PC-3 (cell line): ENCODE measurements around the gene ERG28. TPM values are rescaled to one million over a fixed set of nuclear protein-coding genes. Genes with fewer than 3 reads are reported as not detected.

Source experiments
- ATAC-seq: fragments of 200-7000 bp; cut with Tn5 transposase; 2 replicates; pipeline ENCODE4 v1.9.1; 2020; ENCODE audit warnings: mild to moderate bottlenecking, moderate library complexity
- BruUV-seq: library from RNA; stranded (reverse); fragments of 400-500 nt; replicated peaks from 2 replicates; lab custom pipeline; 2021; lab: Mats Ljungman, UMichigan
- CTCF ChIA-PET: fragments of 300-600 bp; sonication (Branson Sonifier 250); formaldehyde crosslinking; loops from one replicate; lab custom pipeline; 2022; ENCODE audit warnings: antibody characterized with exemption; lab: Charles Lee
- POLR2A ChIA-PET: fragments of 300-600 bp; sonication (Branson Sonifier 250); formaldehyde crosslinking; loops from one replicate; lab custom pipeline; 2022; ENCODE audit warnings: antibody characterized with exemption; ENCODE audit not compliant: unreplicated experiment; lab: Charles Lee
- DNase-seq: peaks from one replicate; pipeline ENCODE4 v3.0.0-alpha.2; 2015
- H2AFZ ChIP-seq: fragments of 300-600 bp; sonication (generic); 2 replicates; pipeline ENCODE4 v1.6.0; 2016; ENCODE audit warnings: antibody characterized with exemption, low read length
- H3F3A ChIP-seq: fragments of 300-600 bp; sonication (generic); one replicate; pipeline ENCODE4 v1.6.0; 2017; ENCODE audit warnings: antibody characterized with exemption, low read length, control low read depth, mild to moderate bottlenecking; ENCODE audit not compliant: unreplicated experiment
- H3K27ac ChIP-seq: fragments of 300-600 bp; sonication (generic); 2 replicates; pipeline ENCODE4 v1.5.1; 2016; ENCODE audit warnings: mild to moderate bottlenecking, low read length
- H3K27me3 ChIP-seq: fragments of 300-600 bp; sonication (generic); 2 replicates; pipeline ENCODE4 v1.6.1; 2016; ENCODE audit warnings: low read length, mixed read lengths
- H3K36me3 ChIP-seq: fragments of 300-600 bp; sonication (generic); 2 replicates; pipeline ENCODE4 v1.6.1; 2016; ENCODE audit warnings: low read depth, mixed run types, low read length, mixed read lengths
- H3K4me1 ChIP-seq: fragments of 300-600 bp; sonication (generic); 2 replicates; pipeline ENCODE4 v1.5.1; 2016; ENCODE audit warnings: low read length; ENCODE audit not compliant: insufficient read depth
- H3K4me2 ChIP-seq: fragments of 300-600 bp; sonication (generic); 2 replicates; pipeline ENCODE4 v1.6.0; 2016; ENCODE audit warnings: low read length
- H3K4me3 ChIP-seq: fragments of 300-600 bp; sonication (generic); 2 replicates; pipeline ENCODE4 v1.5.1; 2016; ENCODE audit warnings: mild to moderate bottlenecking, low read length, mixed read lengths
- H3K79me2 ChIP-seq: fragments of 300-600 bp; sonication (generic); 2 replicates; pipeline ENCODE4 v1.6.1; 2017; ENCODE audit warnings: low read length, mixed read lengths
- H3K9ac ChIP-seq: fragments of 300-600 bp; sonication (generic); 2 replicates; pipeline ENCODE4 v1.6.0; 2016; ENCODE audit warnings: mild to moderate bottlenecking, low read length
- H3K9me2 ChIP-seq: fragments of 300-600 bp; sonication (generic); replicated peaks from 2 replicates; pipeline ENCODE4 v1.6.1; 2016; ENCODE audit warnings: mixed run types, low read length, mixed read lengths
- H3K9me3 ChIP-seq: fragments of 300-600 bp; sonication (generic); 2 replicates; pipeline ENCODE4 v1.6.1; 2016; ENCODE audit warnings: low read length, mixed read lengths
- H4K20me1 ChIP-seq: fragments of 300-600 bp; sonication (generic); 2 replicates; pipeline ENCODE4 v1.6.1; 2016; ENCODE audit warnings: low read length, mixed read lengths
- CTCF ChIP-seq: fragments of 300-600 bp; sonication (generic); conservative IDR thresholded peaks from 2 replicates; pipeline ENCODE4 v1.5.1; 2017; ENCODE audit warnings: antibody characterized with exemption, low read depth, mild to moderate bottlenecking, low read length
- EZH2 ChIP-seq: fragments of 300-600 bp; sonication (generic); IDR thresholded peaks from one replicate; pipeline ENCODE4 v1.6.1; 2017; ENCODE audit warnings: antibody characterized with exemption, mild to moderate bottlenecking, low read length; ENCODE audit not compliant: unreplicated experiment
- EZH2phosphoT487 ChIP-seq: fragments of 300-600 bp; sonication (generic); IDR thresholded peaks from 2 replicates; pipeline ENCODE4 v1.6.1; 2018; ENCODE audit warnings: mild to moderate bottlenecking, antibody characterized with exemption, low read length, borderline replicate concordance
- intact Hi-C: fragments of 100-400 bp; cut with micrococcal nuclease; formaldehyde crosslinking; loops from 2 replicates; pipeline ENCODE4 v1.9.0; 2023
- total RNA-seq: library from RNA; depleted of rRNA; stranded (reverse); fragments of >200 nt; gene quantifications from 2 replicates; pipeline ENCODE4 v1.2.3, GENCODE V29; 2014

ERG28 gene
- total RNA-seq, 1 experiment from 2014 or later, result 13.9 TPM

GRCh38 chr14:75705014-75705413, 44.3 kb upstream of the ERG28 start:
- no peaks in the 10 kb centered on the region for H3K9me3 ChIP-seq
- no peaks in the 10 kb centered on the region for H4K20me1 ChIP-seq
- H3K9me2 ChIP-seq, result no peaks in the 10 kb centered on the region
- H3K9ac ChIP-seq, result no peak overlapping the region
- H2AFZ ChIP-seq, result no peak overlapping the region
- BruUV-seq, result no TSS peak
- peaks cover 12% of the 10 kb centered on the region; the same call in 1 of the 2 replicates for H3K36me3 ChIP-seq
- no peak for TF ChIP-seq EZH2phosphoT487
- no peaks in the 10 kb centered on the region for H3K79me2 ChIP-seq
- ChIA-PET POLR2A (no interaction called here), CTCF (no interaction called here)
- H3K27me3 ChIP-seq, result no peaks in the 10 kb centered on the region
- DNase-seq, result no peak
- H3F3A ChIP-seq, result no peaks in the 10 kb centered on the region
- no peak overlapping the region for H3K4me2 ChIP-seq
- intact Hi-C loops, result loop anchor here (5.0 kb wide), 1 partner anchor 172 kb away; no protein-coding TSS in a partner anchor
- H3K27ac ChIP-seq, result no peak overlapping the region
- ATAC-seq, result no peak
- no peaks in the 10 kb centered on the region for H3K4me1 ChIP-seq
- H3K4me3 ChIP-seq, result no peak overlapping the region

- Histone ChIP-seq H3K36me3 (peaks cover 18% of the 10 kb centered on the region; the same call in 1 of the 2 replicates), H3K79me2 (no peaks in the 10 kb centered on the region), H3K9ac (no peak overlapping the region), H3K9me2 (no peaks in the 10 kb centered on the region), H3K27me3 (no peaks in the 10 kb centered on the region), H3K4me1 (no peaks in the 10 kb centered on the region), H4K20me1 (no peaks in the 10 kb centered on the region), H3K4me3 (no peak overlapping the region), H3K27ac (no peak overlapping the region), H2AFZ (no peak overlapping the region), H3K9me3 (no peaks in the 10 kb centered on the region), H3K4me2 (no peak overlapping the region), H3F3A (no peaks in the 10 kb centered on the region)
- DNase-seq, result no peak
- intact Hi-C loops, result no loop called here
- no peak for ATAC-seq
- TF ChIP-seq EZH2phosphoT487 (no peak), EZH2 (no peak), CTCF (no peak)
- CTCF ChIA-PET, result no interaction called here
- POLR2A ChIA-PET, result interaction anchor here (0.7 kb wide), 1 partner anchor 611 kb away, joined by 3 read pairs; no protein-coding TSS in a partner anchor
- BruUV-seq, result no TSS peak
These were observed 42.8 kb upstream of the ERG28 start for GRCh38 chr14:75703467-75703866.

GRCh38 chr14:75702616-75703261, 42.1 kb upstream of the ERG28 start:
- no TSS peak for BruUV-seq
- DNase-seq (no peak), ATAC-seq (no peak)
- H3K9me2 ChIP-seq, result no peaks in the 10 kb centered on the region
- H4K20me1 ChIP-seq, result no peaks in the 10 kb centered on the region
- CTCF ChIA-PET, result interaction anchor here (0.7 kb wide), 1 partner anchor 152 kb away, joined by 3 read pairs; no protein-coding TSS in a partner anchor
- peaks cover 15% of the 10 kb centered on the region; the same call in 1 of the 2 replicates for H3K36me3 ChIP-seq
- TF ChIP-seq CTCF, result no peak
- TF ChIP-seq EZH2, result no peak
- TF ChIP-seq EZH2phosphoT487, result no peak
- H3K9ac ChIP-seq, result no peak overlapping the region
- no peak overlapping the region for H3K4me2 ChIP-seq
- no peaks in the 10 kb centered on the region for H3K4me1 ChIP-seq
- no peak overlapping the region for H3K27ac ChIP-seq
- H3K27me3 ChIP-seq, result no peaks in the 10 kb centered on the region
- no peaks in the 10 kb centered on the region for H3K9me3 ChIP-seq
- H3K79me2 ChIP-seq, result no peaks in the 10 kb centered on the region
- intact Hi-C loops, result no loop called here
- no peak overlapping the region for H2AFZ ChIP-seq
- POLR2A ChIA-PET, result no interaction called here
- no peak overlapping the region for H3K4me3 ChIP-seq
- H3F3A ChIP-seq, result no peaks in the 10 kb centered on the region
